Loucy (cell line): ENCODE measurements around the gene G6PC1.
"Not testable (repeated sequence)": the region's sequence is repeated elsewhere in the genome, so short reads cannot be mapped to it uniquely, and the experiment has no call there.

Experiments used
- CTCF ChIP-seq: fragments of 200-600 bp; sonication (generic); conservative IDR thresholded peaks from 2 replicates; pipeline ENCODE4 v1.5.1; 2014; ENCODE audit warnings: mild to moderate bottlenecking, antibody characterized with exemption, low read length
- EZH2phosphoT487 ChIP-seq: fragments of 200-600 bp; IDR thresholded peaks from 2 replicates; pipeline ENCODE4 v1.6.1; 2018; ENCODE audit warnings: antibody characterized with exemption, mild to moderate bottlenecking, moderate library complexity, borderline replicate concordance

- TF ChIP-seq CTCF, EZH2phosphoT487: not testable (repeated sequence)
Observed at GRCh38 chr17:42873932-42874695, 26.5 kb upstream of the G6PC1 start.
